Fibroblast of villous mesenchyme (primary cell): ENCODE data around the gene LRRC3. TPM values are rescaled to one million over a fixed set of nuclear protein-coding genes. Genes with fewer than 3 reads are reported as not detected.
"Not testable (repeated sequence)": the region's sequence is repeated elsewhere in the genome, so short reads cannot be mapped to it uniquely, and the experiment has no call there.

Source experiments
- DNase-seq: peaks from one replicate; pipeline ENCODE4 v3.0.0-alpha.2; 2010; ENCODE audit warnings: low read depth
- H3K4me3 ChIP-seq: 2 replicates; pipeline ENCODE4 v1.5.1; 2011; ENCODE audit warnings: low read depth, mild to moderate bottlenecking, low read length
- total RNA-seq: library from RNA; depleted of rRNA; stranded (reverse); fragments of >200 nt; gene quantifications from 2 replicates; pipeline ENCODE4 v1.2.3, GENCODE V29; 2012
- TF ChIP-seq, protein P1 (sequence below): IDR thresholded peaks from 2 replicates; pipeline ENCODE4 v1.5.1; 2012; ENCODE audit warnings: low read depth, mild to moderate bottlenecking, low read length; ENCODE audit not compliant: insufficient read depth

Gene LRRC3
- total RNA-seq, 1 donor = under 0.01 TPM

DNA sequence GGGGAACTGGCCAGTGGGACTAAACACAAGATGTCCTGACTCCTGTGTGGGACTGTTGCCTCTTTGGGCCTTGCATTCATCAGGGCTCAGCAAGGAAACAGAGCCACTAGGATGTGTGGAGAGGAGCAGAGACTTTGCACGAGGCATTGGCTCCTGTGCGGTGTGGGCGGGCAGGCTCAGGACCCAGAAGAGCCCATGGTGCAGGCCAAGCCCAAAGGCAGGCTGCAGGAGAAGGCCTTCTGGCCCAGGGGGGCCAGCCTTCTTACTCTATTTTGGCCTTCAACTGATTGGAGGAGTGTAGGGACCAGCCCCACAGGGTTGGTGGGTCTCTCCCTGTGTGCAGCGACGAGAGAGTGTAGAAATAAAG, 23.5 kb downstream of the LRRC3 start:
- H3K4me3 ChIP-seq = no peak overlapping the region
- no peak for DNase-seq
- TF ChIP-seq, protein P1, sequence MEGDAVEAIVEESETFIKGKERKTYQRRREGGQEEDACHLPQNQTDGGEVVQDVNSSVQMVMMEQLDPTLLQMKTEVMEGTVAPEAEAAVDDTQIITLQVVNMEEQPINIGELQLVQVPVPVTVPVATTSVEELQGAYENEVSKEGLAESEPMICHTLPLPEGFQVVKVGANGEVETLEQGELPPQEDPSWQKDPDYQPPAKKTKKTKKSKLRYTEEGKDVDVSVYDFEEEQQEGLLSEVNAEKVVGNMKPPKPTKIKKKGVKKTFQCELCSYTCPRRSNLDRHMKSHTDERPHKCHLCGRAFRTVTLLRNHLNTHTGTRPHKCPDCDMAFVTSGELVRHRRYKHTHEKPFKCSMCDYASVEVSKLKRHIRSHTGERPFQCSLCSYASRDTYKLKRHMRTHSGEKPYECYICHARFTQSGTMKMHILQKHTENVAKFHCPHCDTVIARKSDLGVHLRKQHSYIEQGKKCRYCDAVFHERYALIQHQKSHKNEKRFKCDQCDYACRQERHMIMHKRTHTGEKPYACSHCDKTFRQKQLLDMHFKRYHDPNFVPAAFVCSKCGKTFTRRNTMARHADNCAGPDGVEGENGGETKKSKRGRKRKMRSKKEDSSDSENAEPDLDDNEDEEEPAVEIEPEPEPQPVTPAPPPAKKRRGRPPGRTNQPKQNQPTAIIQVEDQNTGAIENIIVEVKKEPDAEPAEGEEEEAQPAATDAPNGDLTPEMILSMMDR = no peak

DNA sequence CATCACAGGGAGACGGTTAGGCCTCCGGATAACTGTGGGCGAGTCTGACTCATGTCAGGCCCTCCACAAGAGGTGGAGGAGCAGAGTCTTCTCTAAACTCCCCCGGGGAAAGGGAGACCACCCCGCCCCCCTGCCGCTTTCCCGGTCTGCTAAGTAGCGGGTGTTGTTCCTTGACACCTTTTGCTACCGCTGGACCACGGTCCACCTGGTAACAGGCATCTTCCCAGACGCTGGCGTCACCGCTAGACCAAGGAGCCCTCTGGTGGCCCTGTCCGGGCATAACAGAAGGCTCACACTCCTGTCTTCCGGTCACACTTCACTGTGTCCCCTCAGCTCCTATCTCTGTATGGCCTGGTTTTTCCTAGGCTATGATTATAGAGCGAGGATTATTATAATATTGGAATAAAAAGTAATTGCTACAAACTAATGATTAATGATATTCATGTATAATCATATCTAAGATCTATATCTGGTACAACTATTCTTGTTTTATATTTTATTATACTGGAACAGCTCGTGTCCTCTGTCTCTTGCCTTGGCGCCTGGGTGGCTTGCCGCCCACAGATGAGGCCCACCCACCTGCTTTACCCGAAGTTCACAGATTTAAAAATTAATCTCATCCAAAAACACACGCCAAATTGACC, 24.4 kb downstream of the LRRC3 start:
- TF ChIP-seq, protein P1 = peak; percentile 55
- peak; percentile 11 for DNase-seq
- not testable (repeated sequence) for H3K4me3 ChIP-seq

DNA sequence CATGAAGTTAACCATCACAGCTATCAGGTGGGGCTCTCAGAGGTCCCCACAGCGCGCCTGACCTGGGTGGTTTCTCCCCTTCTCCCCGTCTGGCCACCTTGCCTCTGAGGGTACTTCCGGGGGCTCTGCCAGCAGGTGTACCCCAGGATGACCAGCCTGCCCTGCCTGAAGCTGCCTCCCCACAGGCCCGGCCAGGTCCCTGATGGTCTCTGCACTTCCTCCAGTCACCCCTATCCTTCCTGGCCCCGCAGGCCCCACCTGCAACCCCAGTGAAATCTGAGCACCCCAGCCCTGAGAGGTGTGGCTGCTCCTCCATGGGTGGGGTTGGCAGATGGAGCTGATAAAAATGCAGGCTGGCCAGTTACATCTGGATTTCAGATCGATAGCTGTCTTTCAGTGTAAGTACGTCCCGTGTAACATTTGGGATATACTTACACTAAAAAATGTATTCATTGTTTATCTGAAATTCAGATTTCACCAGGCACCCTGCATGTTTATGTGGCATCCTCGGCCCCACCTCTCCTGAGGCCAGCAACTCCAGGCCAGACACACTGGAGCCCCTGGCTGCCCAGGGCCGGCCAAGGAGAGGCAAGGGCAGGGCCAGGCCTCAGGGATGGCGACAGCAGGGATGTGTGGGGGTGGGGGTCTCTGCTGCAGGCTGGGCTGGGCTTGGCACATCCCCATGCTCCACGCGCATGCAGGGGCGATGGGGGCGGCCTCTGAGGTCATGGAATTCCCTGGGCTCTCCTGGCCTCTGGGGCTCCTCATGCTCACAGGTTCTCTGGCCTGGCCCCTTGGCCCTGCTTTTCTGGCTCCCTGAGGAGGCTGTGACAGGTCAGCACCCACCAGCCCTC, 25.1 kb downstream of the LRRC3 start:
- no peak for DNase-seq
- TF ChIP-seq, protein P1 = no peak
- H3K4me3 ChIP-seq = no peak overlapping the region

DNA sequence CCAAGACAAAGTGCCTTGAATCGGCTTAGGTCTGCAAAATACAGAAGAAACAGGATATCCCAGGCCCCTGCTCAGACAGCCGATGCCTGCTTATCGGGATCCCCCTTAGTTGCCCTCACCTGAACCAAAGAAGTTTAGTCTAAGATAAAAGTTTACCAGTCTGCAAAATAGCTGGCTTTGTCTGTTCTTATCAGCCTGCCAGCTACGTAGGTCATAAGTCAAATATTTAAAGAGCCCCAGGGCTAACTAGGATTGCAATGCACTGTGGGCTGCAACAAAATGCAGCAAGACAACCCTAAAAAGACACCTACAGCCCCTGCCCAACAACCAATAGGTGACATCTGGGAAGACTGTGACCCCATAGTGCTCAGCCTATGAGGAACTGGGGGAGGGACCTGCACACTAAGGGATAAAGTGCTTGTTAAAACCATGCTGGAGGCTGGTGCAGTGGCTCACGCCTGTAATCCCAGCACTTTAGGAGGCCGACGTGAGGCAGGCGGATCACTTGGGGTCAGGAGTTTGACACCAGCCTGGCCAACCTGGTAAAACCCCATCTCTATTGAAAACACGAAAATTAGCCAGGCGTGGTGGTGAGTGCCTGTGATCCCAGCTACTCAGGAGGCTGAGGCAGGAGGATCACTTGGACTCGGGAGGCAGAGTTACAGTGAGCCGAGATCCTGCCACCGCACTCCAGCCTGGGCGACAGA, 27.4 kb downstream of the LRRC3 start:
- TF ChIP-seq, protein P1 = no peak
- no peak overlapping the region for H3K4me3 ChIP-seq
- DNase-seq = no peak

DNA sequence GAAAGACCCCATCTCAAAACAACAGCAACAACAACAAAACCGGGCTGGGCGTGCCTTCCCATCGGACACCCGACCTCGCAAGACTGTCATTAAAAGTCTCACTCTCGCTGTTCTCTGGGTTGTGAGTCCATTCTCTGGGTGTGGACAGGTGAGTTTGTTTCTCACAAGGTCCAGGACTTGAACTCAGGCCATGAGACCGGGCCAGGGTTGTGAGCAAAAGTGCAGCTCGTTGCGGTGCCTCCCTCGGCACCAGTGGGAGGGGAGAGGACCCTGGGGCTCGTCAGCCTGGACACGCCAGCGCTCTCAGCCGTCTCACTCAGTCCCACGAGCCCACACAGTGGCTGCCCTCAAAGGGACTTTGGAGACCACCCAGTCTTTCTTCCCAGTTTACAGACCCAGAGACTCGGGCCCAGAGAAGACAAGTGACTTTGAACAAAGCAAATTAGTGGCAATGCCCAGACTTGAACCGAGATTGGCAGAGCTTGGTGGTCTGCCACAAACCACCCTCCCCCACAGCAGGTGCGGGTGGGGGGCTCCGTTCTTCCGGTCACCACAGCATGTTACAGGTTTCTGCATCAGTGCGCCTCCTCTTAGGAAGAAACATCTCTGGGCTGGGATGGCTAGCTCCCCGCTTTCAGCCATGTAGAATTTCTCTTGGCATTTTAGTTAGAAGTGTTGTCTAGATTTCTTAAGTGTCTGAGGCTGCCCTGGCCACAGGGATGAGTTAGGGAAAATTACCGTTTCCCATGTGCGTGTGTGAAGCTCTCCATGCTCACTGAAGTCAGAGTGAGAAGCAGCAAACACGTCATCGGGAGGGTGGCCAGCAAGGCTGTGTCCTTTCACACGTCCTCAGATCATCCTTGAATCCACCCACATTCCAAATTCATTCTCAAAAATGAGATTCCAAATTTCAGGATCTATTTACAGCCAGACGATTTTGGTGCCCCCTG, 28.3 kb downstream of the LRRC3 start:
- H3K4me3 ChIP-seq = no peak overlapping the region
- TF ChIP-seq, protein P1 = no peak
- DNase-seq = no peak
